ENCODE results near the gene C1orf232. TPM values are rescaled to one million over a fixed set of nuclear protein-coding genes. Genes with fewer than 3 reads are reported as not detected.
A peak's percentile ranks its signal among the peaks of the same experiment; 100 is the strongest.

Gene C1orf232
- polyA plus RNA-seq, 3 donors from 2014 or later: not detected

DNA sequence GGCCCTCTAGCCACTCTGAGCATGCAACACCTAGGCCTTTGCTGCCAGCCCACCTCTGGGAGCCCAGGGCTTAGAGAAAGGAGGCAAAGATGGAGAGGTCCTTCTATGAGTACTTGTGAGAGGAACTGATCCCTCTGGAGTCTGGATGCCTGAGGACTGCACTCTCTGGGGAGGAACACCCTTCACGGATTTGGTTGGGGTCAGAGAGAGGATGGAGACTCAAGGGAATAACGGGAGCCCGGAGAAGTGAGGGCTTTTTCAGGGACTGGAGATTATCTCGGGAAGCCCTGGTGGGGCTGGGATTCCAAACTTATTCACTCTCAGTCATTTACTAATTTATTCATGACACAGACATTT lies 413 bp upstream of the C1orf232 start:
- Mint-ChIP-seq H3K9me3 (no peaks in the 10 kb centered on the region), H3K27me3 (ENCODE audit: low read depth in 3 of 3) (peaks cover 0 to 12% (median 10%) of the 10 kb centered on the region in 3 donors), H3K4me1 (peaks cover 6 to 14% of the 10 kb centered on the region in 2 donors), H3K4me3 (peak overlapping the region; percentile 68 to 91 (median 85)), H3K36me3 (no peaks in the 10 kb centered on the region), H3K27ac (no peak overlapping the region)
- no peak for DNase-seq

DNA sequence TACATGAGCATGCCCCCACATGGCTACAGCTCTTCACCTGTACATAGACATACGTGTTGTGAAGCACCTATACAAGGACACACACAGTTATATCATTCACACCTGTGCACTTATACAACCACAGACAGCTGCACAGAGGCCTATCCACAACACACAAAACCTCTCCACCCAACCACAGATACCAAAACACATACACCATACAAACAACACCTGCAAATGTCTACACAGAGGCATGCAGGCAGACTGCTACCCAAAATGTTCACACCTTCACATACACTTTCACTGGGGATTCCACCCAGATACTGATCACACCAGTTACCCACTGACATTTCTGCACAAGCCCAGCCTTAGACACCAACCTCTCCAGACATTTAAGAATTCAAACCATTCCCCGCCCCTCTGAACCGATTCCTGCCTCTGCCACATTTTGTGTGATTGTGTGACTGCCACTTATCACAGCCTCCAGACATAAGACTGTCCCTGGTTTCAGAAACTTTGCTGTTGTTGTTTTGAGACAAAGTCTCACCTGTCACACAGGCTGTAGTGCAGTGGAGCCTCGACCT lies 2.0 kb downstream of the C1orf232 start:
- H3K4me1 Mint-ChIP-seq: peaks cover 11 to 22% of the 10 kb centered on the region in 2 donors
- DNase-seq: peak; percentile 16 to 33 (median 25)
- H3K36me3 Mint-ChIP-seq: no peaks in the 10 kb centered on the region
- H3K27ac Mint-ChIP-seq: peak overlapping the region in 2 of 6 donors; percentile 1 to 15
- no peaks in the 10 kb centered on the region for H3K9me3 Mint-ChIP-seq
- peaks cover 8 to 21% (median 14%) of the 10 kb centered on the region in 3 donors for H3K27me3 Mint-ChIP-seq (ENCODE audit: low read depth in 3 of 3)
- H3K4me3 Mint-ChIP-seq: peak overlapping the region in 1 of 5 donors; percentile 14

DNA sequence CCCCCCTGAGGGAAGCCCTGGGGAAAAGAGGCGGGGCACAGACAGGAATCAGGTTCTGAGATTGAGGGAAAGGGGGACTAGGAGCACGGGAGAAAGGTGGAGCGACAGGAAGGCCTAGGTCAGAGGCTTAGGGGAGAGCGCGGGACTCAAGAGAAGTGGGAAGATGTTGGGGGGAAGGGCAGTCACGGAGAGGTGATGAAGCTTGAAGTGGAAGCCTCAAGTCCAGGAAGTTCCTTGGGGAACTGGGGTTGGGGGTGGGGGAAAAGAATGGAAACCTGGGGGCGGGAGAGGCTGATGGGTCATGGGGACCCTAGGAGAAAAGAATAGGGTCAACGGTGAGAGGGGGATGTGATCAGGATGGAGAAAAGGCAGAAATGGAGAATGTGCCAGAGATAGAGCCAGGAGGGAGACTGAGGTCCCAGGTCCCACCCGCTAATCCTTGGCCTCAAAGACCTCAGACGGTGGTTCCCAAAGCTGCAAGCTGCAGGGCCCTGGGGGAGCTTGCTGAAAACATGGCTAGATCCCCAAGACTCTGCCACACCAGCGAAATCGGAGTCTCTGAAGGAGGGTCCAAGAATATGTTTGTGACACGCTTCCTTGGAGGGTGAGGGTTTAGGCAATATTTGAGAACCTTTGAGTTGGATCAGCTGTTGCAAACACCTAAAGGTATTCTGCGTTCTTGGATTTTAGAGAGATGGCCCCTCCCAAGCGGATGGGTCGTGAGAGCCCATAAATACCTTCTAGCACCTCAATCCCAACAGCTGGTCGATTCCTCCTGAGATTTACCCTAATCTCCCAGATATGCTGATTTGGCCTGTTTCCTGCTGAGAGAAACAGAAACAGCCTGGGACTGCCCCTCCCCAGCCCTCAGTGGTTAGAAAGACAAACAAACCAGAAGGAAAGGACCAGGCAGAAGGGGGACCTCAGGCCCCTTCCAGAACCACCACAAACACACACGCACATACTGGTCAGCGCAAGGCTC lies 3.6 kb downstream of the C1orf232 start:
- Mint-ChIP-seq H3K9me3 (no peaks in the 10 kb centered on the region), H3K4me3 (peak overlapping the region in 4 of 5 donors; percentile 27 to 66 (median 46)), H3K27me3 (ENCODE audit: low read depth in 3 of 3) (peaks cover 14 to 21% (median 16%) of the 10 kb centered on the region in 3 donors), H3K36me3 (no peaks in the 10 kb centered on the region), H3K27ac (no peak overlapping the region), H3K4me1 (peaks cover 6 to 17% of the 10 kb centered on the region in 2 donors)
- no peak for DNase-seq

DNA sequence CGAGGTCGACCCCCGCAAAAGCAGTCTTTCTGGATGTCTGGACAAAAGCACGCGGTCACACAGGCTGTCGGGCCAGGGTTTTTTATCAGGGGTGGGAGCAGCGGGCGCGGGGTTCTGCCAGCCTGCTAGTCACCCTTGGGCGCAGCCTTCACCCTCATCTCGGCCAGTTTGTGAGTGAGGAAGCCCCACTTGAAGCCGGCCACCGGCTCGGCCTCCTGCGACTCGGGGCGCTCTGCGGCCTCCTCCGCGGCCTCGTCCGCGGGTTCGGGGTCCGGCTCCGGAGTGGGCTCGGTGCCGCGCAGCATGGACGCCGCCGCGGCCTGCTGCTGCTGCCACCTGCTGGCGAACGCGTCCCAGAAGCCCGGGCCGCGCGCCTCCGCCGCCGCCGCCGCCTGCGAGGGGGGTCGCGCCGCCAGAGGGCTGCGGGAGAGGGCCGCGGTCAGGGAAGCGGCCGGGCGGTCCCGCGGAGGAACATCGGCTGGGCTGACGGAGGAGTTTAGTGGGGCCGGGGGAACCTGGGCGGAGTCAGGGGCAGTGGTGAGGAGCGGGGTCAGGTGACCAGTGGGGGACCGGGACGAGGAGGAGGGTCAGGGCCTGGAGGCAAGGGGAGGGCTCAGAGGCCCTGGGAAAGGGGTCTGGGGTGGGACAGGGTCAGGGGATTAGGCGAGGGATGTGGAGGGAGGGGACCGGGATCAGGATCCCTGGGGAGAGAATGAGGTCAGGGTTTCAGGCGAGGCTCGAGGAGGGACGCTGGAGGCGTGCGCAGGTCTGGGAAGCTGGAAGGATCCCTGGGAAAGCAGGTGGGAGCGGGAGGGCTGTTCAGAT lies 4.5 kb downstream of the C1orf232 start:
- Mint-ChIP-seq H3K4me3 (peak overlapping the region; percentile 39 to 66 (median 51)), H3K4me1 (peaks cover 4 to 13% of the 10 kb centered on the region in 2 donors), H3K9me3 (peaks cover 0 to 2% (median 0%) of the 10 kb centered on the region in 6 donors), H3K27ac (no peak overlapping the region), H3K27me3 (ENCODE audit: low read depth in 3 of 3) (peaks cover 14 to 28% (median 16%) of the 10 kb centered on the region in 3 donors), H3K36me3 (no peaks in the 10 kb centered on the region)
- DNase-seq: peak; percentile 44 to 55 (median 52)

DNA sequence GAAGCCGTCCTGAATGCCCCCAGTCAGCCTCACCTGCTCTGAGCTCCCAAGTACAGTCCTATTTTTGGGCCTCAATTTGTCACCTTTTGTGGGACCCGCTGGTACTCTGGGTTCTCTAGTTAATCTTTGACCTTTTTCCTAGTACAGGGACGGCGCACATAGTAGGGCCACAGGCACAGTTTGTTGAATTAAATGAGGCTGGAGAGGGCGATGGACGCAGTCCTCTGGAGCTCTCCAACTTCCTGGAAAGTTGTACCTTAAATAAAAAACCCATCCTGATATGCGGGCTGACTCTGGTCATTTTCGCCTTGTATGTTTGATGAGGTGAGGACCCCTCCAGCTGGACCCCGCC lies 5.1 kb downstream of the C1orf232 start:
- Mint-ChIP-seq H3K4me1 (peaks cover 4 to 11% of the 10 kb centered on the region in 2 donors), H3K4me3 (peak overlapping the region in 4 of 5 donors; percentile 12 to 46 (median 35)), H3K27me3 (ENCODE audit: low read depth in 3 of 3) (peaks cover 14 to 28% (median 21%) of the 10 kb centered on the region in 3 donors), H3K36me3 (no peaks in the 10 kb centered on the region), H3K9me3 (peaks cover 0 to 2% (median 0%) of the 10 kb centered on the region in 6 donors), H3K27ac (no peak overlapping the region)
- DNase-seq: no peak

DNA sequence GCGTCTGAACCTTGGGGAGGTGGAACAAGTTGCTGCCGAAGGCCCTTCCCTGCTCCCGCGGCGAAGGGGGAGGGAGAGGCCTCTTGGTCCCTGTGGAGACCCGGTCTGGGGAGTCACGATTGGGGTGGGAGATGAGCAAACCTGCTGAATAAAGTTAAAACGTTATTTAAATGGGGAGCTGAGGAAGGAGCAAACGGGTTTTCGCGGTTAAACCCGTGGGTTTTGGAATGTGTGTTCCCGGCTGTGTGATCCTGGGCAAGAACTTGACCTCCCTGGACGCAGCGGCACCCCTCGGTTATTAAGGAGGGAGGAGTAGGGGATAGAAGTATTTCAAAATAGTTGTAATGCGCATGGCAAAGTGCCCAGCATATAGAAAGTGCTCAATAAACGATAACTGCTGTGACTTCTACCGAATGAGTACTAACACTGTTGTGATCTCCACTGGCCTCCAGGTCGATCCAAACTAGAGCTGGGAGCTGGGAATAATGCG lies 6.5 kb downstream of the C1orf232 start:
- peak overlapping the region; percentile 12 to 62 (median 34) for H3K4me3 Mint-ChIP-seq
- H3K27ac Mint-ChIP-seq: no peak overlapping the region
- no peak for DNase-seq
- H3K9me3 Mint-ChIP-seq: peaks cover 0 to 2% (median 0%) of the 10 kb centered on the region in 6 donors
- no peaks in the 10 kb centered on the region for H3K36me3 Mint-ChIP-seq
- H3K4me1 Mint-ChIP-seq: peaks cover 4 to 11% of the 10 kb centered on the region in 2 donors
- H3K27me3 Mint-ChIP-seq (ENCODE audit: low read depth in 3 of 3): peaks cover 16 to 29% (median 28%) of the 10 kb centered on the region in 3 donors

DNA sequence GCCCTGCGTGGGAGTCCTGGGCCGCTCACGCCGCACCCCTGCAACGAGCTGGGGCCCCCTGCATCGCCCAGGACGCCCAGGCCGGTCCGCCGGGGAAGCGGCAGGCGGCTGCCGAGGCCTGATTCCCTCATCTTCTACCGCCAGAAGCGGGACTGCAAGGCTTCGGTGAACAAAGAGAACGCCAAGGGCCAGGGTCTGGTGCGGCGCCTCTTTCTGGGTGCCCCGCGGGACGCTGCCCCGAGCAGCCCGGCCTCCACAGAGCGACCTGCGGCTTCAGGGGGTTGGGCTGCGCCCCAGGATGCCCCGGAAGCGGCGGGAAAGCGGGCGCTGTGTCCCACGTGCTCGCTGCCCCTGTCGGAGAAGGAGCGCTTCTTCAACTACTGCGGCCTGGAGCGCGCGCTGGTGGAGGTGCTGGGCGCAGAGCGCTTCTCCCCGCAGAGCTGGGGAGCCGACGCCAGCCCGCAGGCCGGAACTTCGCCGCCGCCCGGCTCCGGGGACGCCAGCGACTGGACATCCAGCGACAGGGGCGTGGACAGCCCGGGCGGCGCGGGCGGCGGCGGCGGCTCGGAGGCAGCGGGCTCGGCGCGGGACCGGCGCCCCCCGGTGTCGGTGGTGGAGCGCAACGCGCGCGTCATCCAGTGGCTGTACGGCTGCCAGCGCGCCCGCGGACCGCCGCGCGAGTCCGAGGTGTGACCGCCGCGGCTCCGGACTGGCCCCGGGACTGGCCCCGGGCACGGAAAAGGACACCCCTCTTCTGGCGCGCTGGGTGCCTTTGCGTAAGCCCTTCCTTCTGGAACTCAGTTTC lies 7.1 kb downstream of the C1orf232 start:
- peak in 2 of 3 donors; percentile 18 to 23 for DNase-seq
- Mint-ChIP-seq H3K27me3 (ENCODE audit: low read depth in 3 of 3) (peaks cover 18 to 28% (median 24%) of the 10 kb centered on the region in 3 donors), H3K9me3 (peaks cover 0 to 2% (median 0%) of the 10 kb centered on the region in 6 donors), H3K4me1 (peaks cover 4 to 13% of the 10 kb centered on the region in 2 donors), H3K36me3 (no peaks in the 10 kb centered on the region), H3K27ac (no peak overlapping the region), H3K4me3 (peak overlapping the region in 2 of 5 donors; percentile 34 to 62)

DNA sequence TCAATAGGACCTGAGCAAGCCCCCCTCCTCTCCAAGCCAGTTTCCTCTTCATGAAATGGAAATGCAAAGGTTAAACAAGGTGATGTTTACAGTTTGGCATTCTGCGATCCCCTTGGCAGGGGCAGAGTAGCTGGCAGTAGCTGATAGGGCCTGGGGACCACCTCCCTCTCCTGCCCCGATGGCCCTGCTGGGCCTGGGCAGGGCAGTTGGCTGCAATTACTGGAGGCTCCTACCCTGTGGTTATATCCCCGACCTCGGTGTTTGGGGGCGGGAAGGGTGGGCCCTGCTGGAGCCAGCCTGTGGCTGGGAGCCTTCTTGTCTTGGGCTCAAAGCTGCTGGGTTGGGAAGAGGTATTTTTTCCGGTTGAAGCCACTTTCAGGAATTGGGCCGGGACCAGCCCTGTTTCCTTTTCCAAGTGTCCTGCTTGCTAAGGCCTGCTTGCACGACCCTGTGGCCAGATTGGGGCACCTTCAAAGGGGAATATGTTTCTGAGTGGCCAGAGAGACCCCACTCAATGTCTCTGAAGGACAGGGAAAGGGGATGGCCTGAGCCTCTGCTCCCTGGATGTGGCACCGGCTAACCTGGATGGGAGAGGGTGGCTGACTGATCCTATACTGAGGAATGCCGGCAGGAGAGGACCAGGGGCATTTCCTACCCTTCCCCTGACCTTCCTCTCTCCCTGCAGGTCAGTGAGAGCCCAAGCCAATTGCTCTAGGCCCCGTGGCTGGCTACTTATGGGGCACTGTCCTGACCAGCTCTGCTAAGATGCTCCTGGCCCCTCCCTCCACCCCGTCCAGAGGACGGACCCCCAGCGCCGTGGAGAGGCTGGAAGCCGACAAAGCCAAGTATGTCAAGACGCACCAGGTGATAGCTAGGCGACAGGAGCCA lies 8.0 kb downstream of the C1orf232 start:
- Mint-ChIP-seq H3K27me3 (ENCODE audit: low read depth in 3 of 3) (peaks cover 21 to 28% (median 21%) of the 10 kb centered on the region in 3 donors), H3K4me3 (peak overlapping the region in 2 of 5 donors; percentile 18 to 48), H3K9me3 (peaks cover 0 to 2% (median 0%) of the 10 kb centered on the region in 6 donors), H3K4me1 (peaks cover 4 to 13% of the 10 kb centered on the region in 2 donors), H3K36me3 (no peaks in the 10 kb centered on the region), H3K27ac (no peak overlapping the region)
- no peak for DNase-seq

DNA sequence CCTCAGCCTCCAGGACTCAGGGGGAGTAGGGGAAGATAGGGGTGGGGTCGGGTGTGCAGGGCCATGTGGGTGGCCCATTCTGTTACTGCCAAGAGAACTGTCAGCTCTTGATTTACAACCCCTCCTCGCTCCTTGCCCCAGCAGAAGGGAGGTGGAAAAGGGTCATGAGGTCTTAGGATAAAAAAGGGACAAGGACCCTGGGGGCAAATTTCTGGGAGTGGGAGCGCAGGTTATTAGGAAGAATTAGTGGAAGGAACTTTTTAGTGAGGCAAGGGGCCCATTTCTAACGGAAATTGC lies 9.1 kb downstream of the C1orf232 start:
- Mint-ChIP-seq H3K27ac (no peak overlapping the region), H3K4me1 (peaks cover 4 to 10% of the 10 kb centered on the region in 2 donors), H3K36me3 (no peaks in the 10 kb centered on the region), H3K4me3 (no peak overlapping the region), H3K27me3 (ENCODE audit: low read depth in 3 of 3) (peaks cover 20 to 21% (median 21%) of the 10 kb centered on the region in 3 donors), H3K9me3 (peaks cover 0 to 2% (median 0%) of the 10 kb centered on the region in 6 donors)
- no peak for DNase-seq

DNA sequence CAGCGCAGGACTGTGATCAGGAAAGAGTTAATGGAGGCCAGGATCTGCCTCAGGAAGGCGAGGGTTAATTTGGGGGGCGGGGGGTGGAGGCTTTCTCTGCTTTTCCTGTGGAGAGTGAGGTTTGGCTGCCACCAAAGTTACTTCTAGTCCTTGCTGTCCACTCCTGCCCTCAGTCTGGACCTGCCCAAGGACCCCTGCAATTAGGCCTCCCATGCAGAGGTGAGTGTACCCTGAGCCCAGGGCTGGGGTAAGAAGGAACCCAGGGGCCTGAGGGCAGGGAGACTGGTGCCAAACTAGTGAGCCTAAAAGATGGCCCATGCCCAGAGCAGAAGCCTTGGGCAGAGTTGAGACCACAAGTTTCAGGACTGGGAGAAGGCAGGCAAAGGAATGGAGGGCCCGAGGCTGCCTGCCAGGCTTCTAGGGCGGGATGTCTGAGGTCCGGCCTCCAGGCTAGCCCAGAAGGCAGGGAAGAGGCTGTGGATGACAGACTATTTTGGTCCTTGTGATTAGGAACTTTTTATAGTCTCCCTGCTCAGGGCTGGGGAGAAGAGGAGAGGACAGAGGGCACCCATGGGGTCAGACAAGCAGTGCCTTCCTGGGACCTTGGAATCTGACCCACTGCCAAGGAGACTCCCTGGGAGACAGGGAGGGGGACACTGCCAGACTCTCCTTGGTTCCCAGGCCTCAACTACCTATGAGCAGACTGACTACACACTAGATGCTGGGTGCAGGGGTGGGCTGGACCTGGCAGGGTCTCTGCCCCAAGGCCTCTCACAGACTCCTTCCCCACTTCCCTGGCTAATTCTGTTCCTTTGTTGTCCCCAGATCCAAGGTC lies 9.6 kb downstream of the C1orf232 start, which contains the start of gene FAM110D:
Gene FAM110D (plus strand): TSS at position 172 of the 835 bp plus-strand sequence. CDS start 2,213 bp downstream, outside the sequence.
- H3K36me3 Mint-ChIP-seq: no peaks in the 10 kb centered on the region
- no peak for DNase-seq
- H3K27ac Mint-ChIP-seq: no peak within 1 kb of the TSS
- peaks cover 4 to 10% of the 10 kb centered on the region in 2 donors for H3K4me1 Mint-ChIP-seq
- H3K27me3 Mint-ChIP-seq (ENCODE audit: low read depth in 3 of 3): peaks cover 19 to 21% (median 21%) of the 10 kb centered on the region in 3 donors
- peaks cover 0 to 2% (median 0%) of the 10 kb centered on the region in 6 donors for H3K9me3 Mint-ChIP-seq
- no peak within 1 kb of the TSS for H3K4me3 Mint-ChIP-seq

DNA sequence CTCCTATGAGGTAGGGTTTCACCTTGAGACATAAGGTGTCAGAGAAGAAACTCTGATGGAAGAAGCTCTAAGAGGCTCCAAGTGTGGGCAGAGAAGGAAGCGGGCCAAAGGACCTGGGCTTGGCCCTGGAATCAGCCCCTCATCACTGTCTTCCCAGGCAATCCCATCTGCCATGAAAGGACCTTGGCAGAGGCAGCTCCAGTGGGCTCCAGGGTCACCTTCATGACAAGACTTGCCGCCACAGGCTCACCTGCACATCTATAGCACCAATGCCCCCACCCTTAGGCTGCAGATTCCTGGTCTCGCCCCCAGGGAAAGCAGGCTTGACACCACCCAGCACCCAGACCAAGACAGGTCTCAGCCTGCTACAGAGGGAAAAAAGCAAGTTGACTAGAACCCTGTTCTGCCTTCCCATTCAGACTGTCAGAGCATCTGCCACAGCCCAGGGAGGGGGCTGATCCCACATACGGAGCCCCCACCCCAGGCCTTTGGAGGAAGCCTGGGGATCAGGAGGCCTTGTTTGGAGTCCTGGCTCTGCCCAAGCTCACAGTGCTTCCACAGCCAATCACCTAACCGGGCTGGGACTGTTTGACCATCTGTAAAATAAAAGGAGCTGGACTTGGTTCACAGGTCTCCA lies 10.4 kb downstream of the C1orf232 start:
- Mint-ChIP-seq H3K9me3 (peaks cover 0 to 2% (median 0%) of the 10 kb centered on the region in 6 donors), H3K27ac (no peak overlapping the region), H3K4me1 (peaks cover 4 to 6% of the 10 kb centered on the region in 2 donors), H3K4me3 (no peak overlapping the region), H3K36me3 (no peaks in the 10 kb centered on the region), H3K27me3 (ENCODE audit: low read depth in 3 of 3) (peaks cover 16 to 20% (median 19%) of the 10 kb centered on the region in 3 donors)
- DNase-seq: no peak

Data from immature natural killer cell (primary cell).